Measurements from ENCODE around the gene WASHC4. TPM values are rescaled to one million over a fixed set of nuclear protein-coding genes. Genes with fewer than 3 reads are reported as not detected.

The WASHC4 gene
- total RNA-seq, 1 experiment from 2014 or later: 44.7 TPM

DNA sequence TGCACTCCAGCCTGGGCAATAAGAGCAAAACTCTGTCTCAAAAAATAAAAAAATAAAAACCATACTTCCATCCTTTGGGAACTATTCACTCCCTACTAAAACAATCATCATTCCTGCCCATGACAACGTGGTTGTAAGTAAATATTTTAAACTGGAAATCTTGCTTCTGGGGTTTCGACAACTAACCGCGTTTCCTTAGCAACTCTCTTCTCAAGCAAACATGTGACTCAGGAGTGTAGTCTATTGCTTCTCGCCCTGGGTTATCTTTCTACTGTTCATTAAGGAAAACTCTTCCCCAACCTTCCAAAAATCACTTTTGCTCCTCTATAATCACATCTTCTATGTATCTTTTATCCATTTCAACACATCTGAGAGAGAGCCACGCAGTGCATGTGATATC, 106.6 kb downstream of the WASHC4 start:
- Histone ChIP-seq H3K27ac (ENCODE audit: low read length) (no peak overlapping the region), H3K9me3 (ENCODE audit: control insufficient read depth, insufficient read depth, low read depth, low read length) (no peaks in the 10 kb centered on the region), H3K4me1 (ENCODE audit: control insufficient read depth, insufficient read depth, low read length) (no peaks in the 10 kb centered on the region), H3K36me3 (ENCODE audit: control insufficient read depth, insufficient read depth, low read length) (no peaks in the 10 kb centered on the region), H3K27me3 (ENCODE audit: control insufficient read depth, insufficient read depth, low read length) (no peaks in the 10 kb centered on the region), H3K4me3 (ENCODE audit: low read depth in 2 of 2, low read length in 2 of 2) (no peak overlapping the region)
- CTCF ChIA-PET: no interaction called here
- no peak for DNase-seq (ENCODE audit: low read depth, low spot score)
- BruUV-seq (replicated peaks): TSS peak; percentile 24
- ATAC-seq: no peak
- in situ Hi-C loops (cut with HindIII; ENCODE audit: low pct_unique_long_range_greater_than_20kb, low sequenced_read_pairs): no loop called here
- TF ChIP-seq REST (IDR thresholded peaks at IDR 0.05; ENCODE audit: insufficient read depth in 1 of 2, low read depth in 2 of 2, low read length in 1 of 2) (no peak), POLR2AphosphoS5 (IDR thresholded peaks at IDR 0.05; ENCODE audit: low read depth, low read length) (no peak)
- TF ChIP-seq, protein P1, sequence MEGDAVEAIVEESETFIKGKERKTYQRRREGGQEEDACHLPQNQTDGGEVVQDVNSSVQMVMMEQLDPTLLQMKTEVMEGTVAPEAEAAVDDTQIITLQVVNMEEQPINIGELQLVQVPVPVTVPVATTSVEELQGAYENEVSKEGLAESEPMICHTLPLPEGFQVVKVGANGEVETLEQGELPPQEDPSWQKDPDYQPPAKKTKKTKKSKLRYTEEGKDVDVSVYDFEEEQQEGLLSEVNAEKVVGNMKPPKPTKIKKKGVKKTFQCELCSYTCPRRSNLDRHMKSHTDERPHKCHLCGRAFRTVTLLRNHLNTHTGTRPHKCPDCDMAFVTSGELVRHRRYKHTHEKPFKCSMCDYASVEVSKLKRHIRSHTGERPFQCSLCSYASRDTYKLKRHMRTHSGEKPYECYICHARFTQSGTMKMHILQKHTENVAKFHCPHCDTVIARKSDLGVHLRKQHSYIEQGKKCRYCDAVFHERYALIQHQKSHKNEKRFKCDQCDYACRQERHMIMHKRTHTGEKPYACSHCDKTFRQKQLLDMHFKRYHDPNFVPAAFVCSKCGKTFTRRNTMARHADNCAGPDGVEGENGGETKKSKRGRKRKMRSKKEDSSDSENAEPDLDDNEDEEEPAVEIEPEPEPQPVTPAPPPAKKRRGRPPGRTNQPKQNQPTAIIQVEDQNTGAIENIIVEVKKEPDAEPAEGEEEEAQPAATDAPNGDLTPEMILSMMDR (IDR thresholded peaks at IDR 0.05): no peak
- POLR2A ChIA-PET: no interaction called here
- intact Hi-C loops (cut with micrococcal nuclease; ENCODE audit: unreplicated experiment): no loop called here

DNA sequence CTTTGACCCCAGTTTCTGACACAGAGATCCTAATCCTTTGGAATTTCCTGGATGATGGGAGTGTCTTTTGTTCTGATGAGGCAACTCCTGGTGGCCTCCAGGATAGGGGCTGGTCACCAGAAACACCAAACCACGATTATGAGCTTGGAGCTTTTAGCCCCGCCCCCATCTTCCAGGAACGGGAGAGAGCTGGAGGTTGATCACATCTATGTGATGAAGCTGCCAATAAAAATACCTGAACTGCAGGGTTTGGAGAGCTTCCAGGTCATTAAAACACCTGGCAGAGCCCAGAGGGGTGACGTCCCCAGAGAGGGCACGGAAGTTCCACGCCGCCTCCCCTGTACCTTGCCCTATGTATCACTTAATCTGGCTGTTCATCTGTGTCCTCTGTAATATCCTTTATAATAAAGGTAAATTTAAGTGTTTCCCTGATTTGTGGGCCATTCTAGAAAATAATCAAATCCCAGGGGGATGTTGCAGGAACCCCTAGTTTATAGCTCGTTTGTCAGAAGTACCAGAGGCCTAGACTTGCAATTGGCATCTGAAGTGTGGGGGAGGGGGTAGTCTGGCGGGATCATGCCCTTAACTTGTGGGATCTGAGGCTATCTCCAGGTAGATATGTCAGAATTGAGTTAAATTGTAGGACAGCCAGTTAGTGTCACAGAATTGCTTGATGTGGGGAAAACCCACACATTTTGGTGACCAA, 107.3 kb downstream of the WASHC4 start:
- ATAC-seq (no peak), DNase-seq (ENCODE audit: low read depth, low spot score) (no peak)
- Histone ChIP-seq H3K4me1 (ENCODE audit: control insufficient read depth, insufficient read depth, low read length) (no peaks in the 10 kb centered on the region), H3K36me3 (ENCODE audit: control insufficient read depth, insufficient read depth, low read length) (no peaks in the 10 kb centered on the region; the same call in 1 of the 2 replicates), H3K27me3 (ENCODE audit: control insufficient read depth, insufficient read depth, low read length) (no peaks in the 10 kb centered on the region), H3K9me3 (ENCODE audit: control insufficient read depth, insufficient read depth, low read depth, low read length) (no peaks in the 10 kb centered on the region), H3K4me3 (ENCODE audit: low read depth in 2 of 2, low read length in 2 of 2) (no peak overlapping the region), H3K27ac (ENCODE audit: low read length) (no peak overlapping the region)
- no peak for TF ChIP-seq TCF7L2 (IDR thresholded peaks at IDR 0.05; ENCODE audit: low read depth, low read length)
- TF ChIP-seq, protein P1 (IDR thresholded peaks at IDR 0.05): no peak
- no peak for TF ChIP-seq POLR2AphosphoS5 (IDR thresholded peaks at IDR 0.05; ENCODE audit: low read depth, low read length)
- no peak for TF ChIP-seq REST (IDR thresholded peaks at IDR 0.05; ENCODE audit: insufficient read depth in 1 of 2, low read depth in 2 of 2, low read length in 1 of 2)
- TF ChIP-seq SIN3A (IDR thresholded peaks at IDR 0.05; ENCODE audit: borderline replicate concordance, insufficient read depth, low read depth, low read length): no peak
- in situ Hi-C loops (cut with HindIII; ENCODE audit: low pct_unique_long_range_greater_than_20kb, low sequenced_read_pairs) (no loop called here), intact Hi-C loops (cut with micrococcal nuclease; ENCODE audit: unreplicated experiment) (no loop called here)
- ChIA-PET POLR2A (no interaction called here), CTCF (no interaction called here)
- BruUV-seq (replicated peaks): no TSS peak

Measured in Panc1 (cell line).